RWPE2 (cell line): ENCODE measurements around the gene IL1RL1.

ENCODE experiments used
- ATAC-seq: fragments of 200-7000 bp; cut with Tn5 transposase; 3 replicates; pipeline ENCODE4 v1.9.1; 2021; ENCODE audit warnings: low read depth
- DNase-seq: peaks from one replicate; pipeline ENCODE4 v3.0.0-alpha.2; 2020; ENCODE audit warnings: low spot score
- H3K27ac ChIP-seq: fragments of 450-650 bp; 2 replicates; pipeline ENCODE4 v1.5.1; 2017; ENCODE audit warnings: mild to moderate bottlenecking; ENCODE audit not compliant: poor library complexity, severe bottlenecking
- H3K27me3 ChIP-seq: fragments of 250-450 bp; sonication (Bioruptor Pico); 2 replicates; pipeline ENCODE4 v1.5.1; 2021; ENCODE audit warnings: mild to moderate bottlenecking, moderate library complexity; ENCODE audit not compliant: insufficient read depth, poor library complexity, severe bottlenecking
- H3K36me3 ChIP-seq: fragments of 250-450 bp; sonication (Bioruptor Pico); 2 replicates; pipeline ENCODE4 v1.5.1; 2020; ENCODE audit warnings: low read depth, mild to moderate bottlenecking, moderate library complexity
- H3K4me1 ChIP-seq: fragments of 250-450 bp; sonication (Bioruptor Pico); 2 replicates; pipeline ENCODE4 v1.5.1; 2021; ENCODE audit warnings: mild to moderate bottlenecking, moderate library complexity; ENCODE audit not compliant: insufficient read depth, poor library complexity, severe bottlenecking
- H3K4me3 ChIP-seq: fragments of 250-450 bp; sonication (Bioruptor Pico); 2 replicates; pipeline ENCODE4 v1.5.1; 2021; ENCODE audit warnings: mild to moderate bottlenecking, moderate library complexity; ENCODE audit not compliant: severe bottlenecking
- H3K9me3 ChIP-seq: fragments of 250-450 bp; sonication (Bioruptor Pico); 2 replicates; pipeline ENCODE4 v1.5.1; 2021; ENCODE audit warnings: mild to moderate bottlenecking, moderate library complexity; ENCODE audit not compliant: severe bottlenecking
- CTCF ChIP-seq: fragments of 450-650 bp; IDR thresholded peaks from one replicate; pipeline ENCODE4 v1.5.1; 2017; ENCODE audit warnings: mild to moderate bottlenecking, moderate library complexity; ENCODE audit not compliant: poor library complexity, severe bottlenecking

The IL1RL1 gene

GRCh38 chr2:102283996-102284395 lies 27.4 kb upstream of the IL1RL1 start:
- TF ChIP-seq CTCF, result no peak
- ATAC-seq, result no peak
- Histone ChIP-seq H3K27ac (no peak overlapping the region), H3K36me3 (no peaks in the 10 kb centered on the region), H3K9me3 (no peaks in the 10 kb centered on the region), H3K4me1 (no peaks in the 10 kb centered on the region), H3K27me3 (no peaks in the 10 kb centered on the region), H3K4me3 (no peak overlapping the region)
- no peak for DNase-seq

GRCh38 chr2:102284611-102285010 lies 26.8 kb upstream of the IL1RL1 start:
- DNase-seq (no peak), ATAC-seq (no peak)
- no peak for TF ChIP-seq CTCF
- H3K27me3 ChIP-seq, result no peaks in the 10 kb centered on the region
- H3K9me3 ChIP-seq, result no peaks in the 10 kb centered on the region
- H3K4me3 ChIP-seq, result no peak overlapping the region
- no peaks in the 10 kb centered on the region for H3K36me3 ChIP-seq
- H3K4me1 ChIP-seq, result no peaks in the 10 kb centered on the region
- H3K27ac ChIP-seq, result no peak overlapping the region

GRCh38 chr2:102285368-102285767 lies 26.0 kb upstream of the IL1RL1 start:
- H3K27ac ChIP-seq, result no peak overlapping the region
- no peak for ATAC-seq

GRCh38 chr2:102286041-102286440 lies 25.3 kb upstream of the IL1RL1 start:
- DNase-seq (no peak), ATAC-seq (no peak)
- no peak for TF ChIP-seq CTCF
- H3K4me3 ChIP-seq, result no peak overlapping the region
- no peaks in the 10 kb centered on the region for H3K4me1 ChIP-seq
- H3K27ac ChIP-seq, result no peak overlapping the region
- H3K36me3 ChIP-seq, result no peaks in the 10 kb centered on the region
- no peaks in the 10 kb centered on the region for H3K27me3 ChIP-seq
- H3K9me3 ChIP-seq, result no peaks in the 10 kb centered on the region

More at GRCh38 chr2:102285368-102285767, 26.0 kb upstream of the IL1RL1 start:
- no peaks in the 10 kb centered on the region for H3K36me3 ChIP-seq
- TF ChIP-seq CTCF, result no peak
- DNase-seq, result no peak
- no peaks in the 10 kb centered on the region for H3K9me3 ChIP-seq
- H3K4me3 ChIP-seq, result no peak overlapping the region
- H3K4me1 ChIP-seq, result no peaks in the 10 kb centered on the region
- H3K27me3 ChIP-seq, result no peaks in the 10 kb centered on the region

DNA sequence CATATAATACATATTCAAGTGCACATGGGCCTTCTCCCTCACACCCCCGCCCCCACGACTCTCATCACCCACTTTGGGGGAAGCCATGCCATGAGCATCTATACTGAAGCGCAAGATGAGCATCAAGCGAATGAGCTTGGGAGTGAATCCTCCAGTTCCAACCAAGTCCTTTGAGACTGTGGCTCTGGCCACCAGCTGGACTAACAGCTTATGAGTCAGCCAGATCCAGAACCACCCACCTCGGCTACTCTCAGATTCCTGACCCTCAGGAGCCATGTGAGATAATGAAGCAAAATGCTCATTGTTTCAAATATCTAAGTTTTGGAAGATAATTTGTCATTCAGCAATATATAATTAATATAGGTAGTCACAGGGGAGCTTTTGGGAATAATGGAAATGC lies 22.2 kb upstream of the IL1RL1 start:
- no peak for ATAC-seq
- no peaks in the 10 kb centered on the region for H3K27me3 ChIP-seq
- no peak overlapping the region for H3K4me3 ChIP-seq
- DNase-seq, result no peak
- no peaks in the 10 kb centered on the region for H3K9me3 ChIP-seq
- no peak overlapping the region for H3K27ac ChIP-seq
- no peaks in the 10 kb centered on the region for H3K36me3 ChIP-seq
- H3K4me1 ChIP-seq, result no peaks in the 10 kb centered on the region
- TF ChIP-seq CTCF, result no peak
